GM21515 (cell line): ENCODE data around the gene COBL.

Experiments
- ATAC-seq: cut with Tn5 transposase; IDR thresholded peaks from one replicate; pipeline ENCODE4 v1.9.1; 2021; ENCODE audit not compliant: unreplicated experiment

COBL gene

GRCh38 chr7:50978633-50979215, 337.9 kb downstream of the COBL start:
- ATAC-seq, result no peak

- ATAC-seq, result no peak
Measured at GRCh38 chr7:50977421-50977820, 339.2 kb downstream of the COBL start.

- no peak for ATAC-seq
Measured at GRCh38 chr7:50976064-50976463, 340.5 kb downstream of the COBL start.

DNA sequence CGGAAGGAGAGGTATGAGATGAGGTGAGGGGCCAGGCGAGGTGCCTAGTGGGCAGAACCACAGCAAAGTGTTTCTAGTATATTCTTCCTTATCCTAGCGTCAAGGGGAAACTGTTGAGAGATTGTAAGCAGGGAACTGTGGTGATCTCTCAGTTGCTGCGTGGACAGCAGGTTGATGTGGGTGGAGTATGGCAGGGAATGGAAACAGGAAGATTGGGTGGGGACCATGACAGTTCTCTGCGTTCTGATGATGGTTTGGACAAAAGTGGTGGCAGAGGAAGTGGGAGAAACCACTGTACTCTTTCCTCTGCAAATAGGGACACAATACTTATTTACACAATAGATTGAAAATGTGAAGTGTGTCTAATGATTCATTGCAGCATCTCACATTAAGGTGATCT, 342.4 kb downstream of the COBL start:
- ATAC-seq, result no peak

DNA sequence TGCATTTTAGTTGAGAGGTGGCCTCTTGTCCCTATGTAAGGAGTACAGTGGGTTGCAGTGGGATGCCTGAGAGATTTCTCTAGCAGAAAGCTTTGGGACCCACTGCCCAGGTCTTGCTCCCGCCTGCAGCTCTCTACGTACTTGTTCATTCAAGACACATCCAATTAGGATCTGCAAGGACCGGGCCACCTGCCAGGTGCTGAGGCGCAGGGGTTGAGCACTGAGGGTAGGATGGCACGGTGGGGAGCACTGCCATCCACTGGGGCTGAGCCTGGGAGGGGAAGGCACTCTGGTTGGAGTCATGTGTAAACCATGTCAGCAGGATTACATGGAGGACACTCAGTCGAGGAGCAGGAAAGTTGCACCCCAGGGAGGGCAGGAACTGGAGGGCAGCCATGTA, 342.8 kb downstream of the COBL start:
- no peak for ATAC-seq

DNA sequence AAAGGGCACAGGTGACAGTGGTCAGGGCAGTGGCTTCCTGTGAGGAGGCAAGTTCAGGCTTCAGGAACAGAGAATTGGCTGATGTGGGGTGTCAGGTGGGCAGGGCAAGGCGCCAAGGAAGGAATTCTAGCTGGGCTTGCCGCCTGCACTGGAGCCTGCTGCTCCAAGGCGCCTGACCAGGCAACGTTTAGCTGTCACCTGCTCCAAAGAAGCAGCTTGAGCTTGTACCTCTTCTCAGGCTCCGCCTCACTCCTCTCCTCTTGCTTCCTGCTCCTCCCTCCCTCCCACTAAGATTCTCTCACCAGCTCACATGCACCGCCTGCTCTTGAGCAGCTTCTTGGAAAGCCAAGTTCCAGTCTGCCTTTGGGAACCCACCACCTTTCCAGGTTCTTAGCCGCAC, 346.5 kb downstream of the COBL start:
- no peak for ATAC-seq
